H1 (cell line): Measurements from ENCODE around the gene CLPX. TPM values are rescaled to one million over a fixed set of nuclear protein-coding genes. Genes with fewer than 3 reads are reported as not detected.

ENCODE experiments used
- CHD7 ChIP-seq: fragments of 300-600 bp; sonication (generic); IDR thresholded peaks from 2 replicates; pipeline ENCODE4 v1.7.1; 2012; ENCODE audit warnings: low read length, moderate library complexity, mild to moderate bottlenecking, inconsistent platforms; ENCODE audit not compliant: insufficient replicate concordance
- GTF2F1 ChIP-seq: IDR thresholded peaks from 2 replicates; pipeline ENCODE4 v1.6.1; 2012; ENCODE audit warnings: low read depth, low read length, improper control_type of control experiment, borderline replicate concordance
- SUZ12 ChIP-seq: fragments of 200-600 bp; sonication (generic); IDR thresholded peaks from 2 replicates; pipeline ENCODE4 v1.6.1; 2012; ENCODE audit warnings: mild to moderate bottlenecking, inconsistent platforms, low read length, moderate library complexity, mixed read lengths
- polyA plus RNA-seq, 7 experiments: library from polyadenylated mRNA; depleted of rRNA in 3 of 7; stranded (reverse) in 5 of 7; unstranded in 2 of 7; fragments of >200 nt in 5 of 7; fragments of 200-250 nt in 2 of 7; gene quantifications; 1 replicate in 5 of 7; 2 replicates in 1 of 7; 4 replicates in 1 of 7; pipeline versions ENCODE4 v1.2.1 to v1.2.3, GENCODE V29; 2011 to 2013; ENCODE audit warnings: missing spikeins in 2 of 7, mixed read lengths in 2 of 7
- total RNA-seq: library from RNA; stranded (reverse); fragmentation: NEBNext Ultra II Directional; extraction: Animal tissue kit (Norgen Biotek cat#: 25700); gene quantifications from 2 replicates; pipeline ENCODE4 v1.2.1, GENCODE V29; 2021

Gene CLPX
- total and polyA plus RNA-seq, 2 of the 8 experiments (the other 6 are each of a cell fraction or from before 2014, with no cell fraction given), result 10.5 to 53.6 TPM

GRCh38 chr15:65133548-65134200 is 51.5 kb downstream of the CLPX start, which contains the start of gene PDCD7 (continued):
- TF ChIP-seq SUZ12, result no peak
- TF ChIP-seq CHD7, result no peak
- no peak; the same call in 1 of the 2 replicates for TF ChIP-seq GTF2F1
